ENCODE results near the gene LIF.

Gene LIF

DNA sequence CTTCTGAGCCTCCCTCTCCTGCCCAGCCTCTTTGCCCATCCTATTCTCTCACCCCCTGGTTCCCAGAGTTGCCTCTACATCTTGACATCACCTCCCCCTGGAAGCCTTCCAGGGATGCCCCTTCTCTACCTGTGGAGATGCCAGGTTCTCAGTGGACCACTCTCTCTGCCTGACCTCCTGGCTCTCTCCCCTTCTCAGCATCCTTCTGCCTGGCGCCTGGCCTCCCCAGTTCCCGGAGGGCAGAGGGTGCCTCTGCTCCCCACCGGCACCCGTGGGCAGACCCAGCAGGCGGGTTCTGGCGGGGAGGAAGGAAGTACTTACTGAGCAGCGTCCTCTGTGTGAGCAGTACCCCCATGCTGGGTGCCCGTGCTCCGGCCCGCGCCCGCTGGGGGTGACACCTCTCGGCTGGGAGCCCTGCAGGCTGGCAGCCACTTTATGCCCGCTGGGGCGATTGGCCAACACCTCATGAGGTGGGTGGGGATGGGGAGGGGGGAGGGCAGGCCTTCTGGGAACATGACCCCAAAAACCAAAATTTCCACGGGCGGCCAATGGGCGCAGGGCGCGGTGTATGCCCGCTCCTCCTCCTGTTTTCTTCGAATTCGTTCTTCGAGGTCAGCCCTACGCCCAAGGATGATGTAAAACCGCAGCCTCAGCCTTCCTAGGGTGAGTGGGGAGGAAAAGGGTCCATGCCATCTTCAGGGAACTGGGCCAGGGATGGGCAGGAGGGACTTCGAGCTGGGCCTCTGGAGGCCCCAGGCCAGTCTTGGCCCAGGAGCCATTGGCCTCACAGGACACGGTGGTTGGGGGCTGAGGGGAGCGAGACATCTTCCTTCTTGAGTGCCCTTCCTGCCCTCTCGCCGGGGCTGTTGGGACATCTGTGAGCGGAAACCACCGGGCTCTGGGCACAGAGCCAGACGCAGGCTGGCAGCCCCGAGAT lies 20.2 kb upstream of the LIF start, which contains the start of gene OSM:
Gene OSM (minus strand): TSS at position 407 of the 937 bp plus-strand sequence. CDS start 52 bp downstream, at position 355.
- no peak for DNase-seq
- TF ChIP-seq, protein P1, sequence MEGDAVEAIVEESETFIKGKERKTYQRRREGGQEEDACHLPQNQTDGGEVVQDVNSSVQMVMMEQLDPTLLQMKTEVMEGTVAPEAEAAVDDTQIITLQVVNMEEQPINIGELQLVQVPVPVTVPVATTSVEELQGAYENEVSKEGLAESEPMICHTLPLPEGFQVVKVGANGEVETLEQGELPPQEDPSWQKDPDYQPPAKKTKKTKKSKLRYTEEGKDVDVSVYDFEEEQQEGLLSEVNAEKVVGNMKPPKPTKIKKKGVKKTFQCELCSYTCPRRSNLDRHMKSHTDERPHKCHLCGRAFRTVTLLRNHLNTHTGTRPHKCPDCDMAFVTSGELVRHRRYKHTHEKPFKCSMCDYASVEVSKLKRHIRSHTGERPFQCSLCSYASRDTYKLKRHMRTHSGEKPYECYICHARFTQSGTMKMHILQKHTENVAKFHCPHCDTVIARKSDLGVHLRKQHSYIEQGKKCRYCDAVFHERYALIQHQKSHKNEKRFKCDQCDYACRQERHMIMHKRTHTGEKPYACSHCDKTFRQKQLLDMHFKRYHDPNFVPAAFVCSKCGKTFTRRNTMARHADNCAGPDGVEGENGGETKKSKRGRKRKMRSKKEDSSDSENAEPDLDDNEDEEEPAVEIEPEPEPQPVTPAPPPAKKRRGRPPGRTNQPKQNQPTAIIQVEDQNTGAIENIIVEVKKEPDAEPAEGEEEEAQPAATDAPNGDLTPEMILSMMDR (IDR thresholded peaks at IDR 0.05; ENCODE audit: low read depth, low read length): no peak
- Histone ChIP-seq H3K4me1 (no peaks in the 10 kb centered on the region), H3K27me3 (no peaks in the 10 kb centered on the region), H3K4me3 (ENCODE audit: low read depth, low read length) (no peak within 1 kb of the TSS), H3K9me3 (no peaks in the 10 kb centered on the region), H3K36me3 (no peaks in the 10 kb centered on the region)

DNA sequence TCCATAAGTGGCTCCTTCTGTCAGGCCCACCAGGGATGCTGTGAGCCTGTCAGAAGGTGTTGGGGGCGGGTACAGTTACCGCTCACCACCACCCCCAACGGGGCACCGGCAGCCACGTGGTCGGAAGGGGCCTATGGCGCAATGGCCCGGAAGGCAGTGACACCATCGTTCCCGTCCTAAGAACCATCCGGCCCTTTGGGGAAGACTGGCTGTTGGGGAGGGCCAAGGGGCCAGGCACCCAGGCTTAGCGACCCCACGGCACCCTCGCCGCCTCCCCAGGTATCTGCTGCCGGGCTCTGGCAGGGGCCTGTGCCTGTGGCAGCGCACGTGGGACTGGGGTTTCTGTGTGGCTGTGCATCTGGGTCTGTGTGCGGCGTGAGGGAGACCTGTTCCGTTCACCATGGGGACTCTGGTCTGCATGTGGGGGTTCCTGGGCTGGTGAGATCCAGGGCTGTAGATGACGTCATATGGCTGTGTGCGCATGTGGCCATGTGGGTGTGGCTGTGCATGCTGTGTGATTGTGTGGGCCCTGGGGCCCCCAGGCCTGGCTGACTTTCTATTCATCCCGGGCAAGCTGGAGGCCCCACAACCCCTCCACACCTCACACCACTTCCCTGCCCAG lies 19.4 kb upstream of the LIF start:
- Histone ChIP-seq H3K4me1 (no peaks in the 10 kb centered on the region), H3K4me3 (ENCODE audit: low read depth, low read length) (no peak overlapping the region), H3K27me3 (no peaks in the 10 kb centered on the region), H3K36me3 (no peaks in the 10 kb centered on the region), H3K9me3 (no peaks in the 10 kb centered on the region)
- DNase-seq: no peak
- TF ChIP-seq, protein P1 (IDR thresholded peaks at IDR 0.05; ENCODE audit: low read depth, low read length): no peak

DNA sequence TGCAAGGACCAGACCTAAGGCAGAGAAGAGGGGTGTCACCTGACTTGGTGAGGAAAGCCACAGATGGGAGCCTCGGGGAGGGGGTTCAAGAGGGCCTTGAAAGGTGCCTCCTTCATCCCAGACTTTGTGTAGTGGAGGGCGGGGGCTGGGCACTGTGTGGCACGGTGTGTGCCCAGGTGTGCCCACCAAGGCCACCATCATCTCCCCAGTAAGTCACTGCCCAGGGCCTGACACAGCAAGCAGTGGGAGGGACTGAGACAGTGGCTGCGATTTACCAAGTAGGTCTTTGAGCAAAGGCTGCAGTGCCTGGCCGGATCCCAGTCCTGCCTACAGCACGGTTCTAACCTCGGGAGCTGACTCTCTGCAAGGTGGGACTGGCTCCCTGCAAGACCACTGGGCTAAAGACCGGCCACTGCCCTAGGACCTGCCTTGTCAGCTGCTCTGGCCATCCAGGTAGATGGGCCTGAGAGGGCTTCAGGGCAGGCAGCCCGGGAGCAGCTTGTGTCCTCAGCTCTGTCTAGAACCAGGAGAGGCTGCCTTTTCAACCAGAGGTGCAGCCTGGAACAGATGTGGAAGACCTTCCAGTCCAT lies 18.7 kb upstream of the LIF start:
- no peak overlapping the region for H3K4me3 ChIP-seq (ENCODE audit: low read depth, low read length)
- no peaks in the 10 kb centered on the region for H3K4me1 ChIP-seq
- no peaks in the 10 kb centered on the region for H3K9me3 ChIP-seq
- no peaks in the 10 kb centered on the region for H3K36me3 ChIP-seq
- H3K27me3 ChIP-seq: no peaks in the 10 kb centered on the region
- TF ChIP-seq, protein P1 (IDR thresholded peaks at IDR 0.05; ENCODE audit: low read depth, low read length): no peak
- no peak for DNase-seq

DNA sequence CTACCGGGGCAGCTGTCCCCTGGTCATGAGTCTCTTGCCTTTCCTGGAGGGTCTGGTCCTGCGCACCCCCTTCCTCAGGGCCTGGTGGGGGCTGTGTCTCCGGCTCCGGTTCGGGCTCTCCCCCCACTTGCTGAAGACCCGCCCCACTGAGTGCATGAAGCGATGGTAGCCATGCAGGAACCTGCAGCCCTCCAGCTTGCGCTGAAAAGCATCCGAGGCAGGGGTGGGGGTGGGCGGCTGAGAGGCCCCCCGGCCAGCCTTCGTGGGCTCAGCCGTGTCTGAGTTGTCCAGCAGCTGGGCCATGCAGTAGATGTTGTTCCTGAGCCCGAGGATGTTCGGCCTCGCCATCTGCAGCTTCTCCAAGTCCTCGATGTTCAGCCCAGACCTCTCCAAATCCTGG lies 17.3 kb upstream of the LIF start:
- H3K4me3 ChIP-seq (ENCODE audit: low read depth, low read length): no peak overlapping the region
- H3K9me3 ChIP-seq: no peaks in the 10 kb centered on the region
- TF ChIP-seq, protein P1 (IDR thresholded peaks at IDR 0.05; ENCODE audit: low read depth, low read length): no peak
- no peak for DNase-seq
- no peaks in the 10 kb centered on the region for H3K27me3 ChIP-seq
- H3K36me3 ChIP-seq: no peaks in the 10 kb centered on the region
- H3K4me1 ChIP-seq: no peaks in the 10 kb centered on the region

DNA sequence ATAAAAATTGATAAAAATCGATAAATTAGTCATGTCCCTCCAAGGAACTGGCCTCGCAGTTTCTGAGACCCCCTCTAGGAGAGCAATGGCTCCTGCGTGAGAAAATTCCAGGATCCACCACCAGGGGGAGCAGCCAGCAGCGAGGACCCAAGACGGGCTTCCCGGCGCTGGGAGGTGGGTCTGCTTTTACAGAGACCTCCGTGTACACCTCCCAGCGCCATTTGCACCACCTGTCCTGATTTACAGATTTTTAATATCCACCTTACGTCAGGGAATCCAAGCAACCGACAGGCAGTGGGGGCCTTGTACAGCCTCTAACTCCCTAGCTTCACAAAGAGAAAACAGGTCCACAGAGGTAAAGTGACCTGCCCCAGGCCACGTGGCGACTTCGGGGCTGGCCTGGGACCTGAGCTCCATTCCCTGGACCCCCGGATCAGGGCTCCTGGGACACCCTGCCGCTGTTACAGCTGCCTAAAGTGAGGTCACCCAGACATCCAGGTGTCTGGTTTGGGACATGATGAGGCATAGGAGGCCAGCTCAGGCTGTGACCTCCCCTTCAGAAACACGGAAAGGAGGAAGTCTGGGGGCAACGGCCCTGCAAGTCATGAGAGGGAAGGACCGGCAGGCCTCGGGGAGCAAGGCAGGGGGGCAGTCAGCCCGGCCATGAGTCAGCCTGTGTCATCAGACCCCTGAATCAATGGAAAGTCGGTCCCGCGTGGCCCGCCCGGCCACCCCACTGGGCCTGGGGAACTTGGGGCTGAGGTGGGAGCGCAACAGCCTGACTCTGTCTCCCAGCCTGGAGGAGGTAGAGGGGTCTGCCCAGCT lies 16.6 kb upstream of the LIF start:
- TF ChIP-seq, protein P1 (IDR thresholded peaks at IDR 0.05; ENCODE audit: low read depth, low read length): peak; percentile 97
- no peaks in the 10 kb centered on the region for H3K4me1 ChIP-seq
- peak; percentile 87 for DNase-seq
- no peaks in the 10 kb centered on the region for H3K36me3 ChIP-seq
- no peaks in the 10 kb centered on the region for H3K27me3 ChIP-seq
- peak overlapping the region; percentile 32 for H3K4me3 ChIP-seq (ENCODE audit: low read depth, low read length)
- H3K9me3 ChIP-seq: no peaks in the 10 kb centered on the region
